MM.1S (cell line): Measurements from ENCODE around the gene NME7.

Experiments used
- DNase-seq: peaks from one replicate; pipeline ENCODE4 v3.0.0-alpha.2; 2015
- H2AFZ ChIP-seq: fragments of 300-600 bp; sonication (generic); 2 replicates; pipeline ENCODE4 v1.6.0; 2016; ENCODE audit warnings: antibody characterized with exemption, low read length
- H3F3A ChIP-seq: fragments of 300-600 bp; sonication (generic); 2 replicates; pipeline ENCODE4 v1.6.1; 2016; ENCODE audit warnings: mild to moderate bottlenecking, antibody characterized with exemption, low read length, moderate library complexity, mixed read lengths; ENCODE audit not compliant: insufficient read depth
- H3K27ac ChIP-seq: fragments of 300-600 bp; sonication (generic); 2 replicates; pipeline ENCODE4 v1.5.1; 2016; ENCODE audit warnings: mild to moderate bottlenecking, low read length
- H3K27me3 ChIP-seq: fragments of 300-600 bp; sonication (generic); replicated peaks from 2 replicates; pipeline ENCODE4 v1.6.0; 2016; ENCODE audit warnings: low read length; ENCODE audit not compliant: insufficient read depth
- H3K36me3 ChIP-seq: fragments of 300-600 bp; sonication (generic); replicated peaks from 2 replicates; pipeline ENCODE4 v1.6.1; 2016; ENCODE audit warnings: mild to moderate bottlenecking, low read length, mixed read lengths; ENCODE audit not compliant: insufficient read depth
- H3K4me1 ChIP-seq: fragments of 300-600 bp; sonication (generic); 2 replicates; pipeline ENCODE4 v1.6.1; 2016; ENCODE audit warnings: low read length, mixed read lengths
- H3K4me2 ChIP-seq: fragments of 300-600 bp; sonication (generic); 2 replicates; pipeline ENCODE4 v1.6.0; 2016; ENCODE audit warnings: low read depth, low read length
- H3K4me3 ChIP-seq: fragments of 300-600 bp; sonication (generic); 2 replicates; pipeline ENCODE4 v1.5.1; 2016; ENCODE audit warnings: low read length, mixed read lengths
- H3K79me2 ChIP-seq: fragments of 300-600 bp; sonication (generic); 2 replicates; pipeline ENCODE4 v1.6.1; 2016; ENCODE audit warnings: mixed run types, low read length, mixed read lengths
- H3K9ac ChIP-seq: fragments of 300-600 bp; sonication (generic); 2 replicates; pipeline ENCODE4 v1.6.1; 2016; ENCODE audit warnings: low read length, mixed read lengths
- H3K9me2 ChIP-seq: fragments of 300-600 bp; sonication (generic); replicated peaks from 2 replicates; pipeline ENCODE4 v1.6.1; 2016; ENCODE audit warnings: mild to moderate bottlenecking, low read length, mixed read lengths; ENCODE audit not compliant: insufficient read depth
- H3K9me3 ChIP-seq: fragments of 300-600 bp; sonication (generic); replicated peaks from 2 replicates; pipeline ENCODE4 v1.6.1; 2016; ENCODE audit warnings: mild to moderate bottlenecking, low read length, mixed read lengths; ENCODE audit not compliant: insufficient read depth
- H4K20me1 ChIP-seq: fragments of 300-600 bp; sonication (generic); 2 replicates; pipeline ENCODE4 v1.6.1; 2016; ENCODE audit warnings: mild to moderate bottlenecking, low read length, moderate library complexity, mixed read lengths; ENCODE audit not compliant: insufficient read depth
- CTCF ChIP-seq: fragments of 300-600 bp; sonication (generic); IDR thresholded peaks from 2 replicates; pipeline ENCODE4 v1.5.1; 2016; ENCODE audit warnings: antibody characterized with exemption, low read length, mixed read lengths
- EZH2 ChIP-seq: fragments of 300-600 bp; sonication (generic); optimal IDR thresholded peaks from 2 replicates; pipeline ENCODE3; 2017; ENCODE audit warnings: low read depth, mild to moderate bottlenecking, antibody characterized with exemption, low read length, mixed read lengths
- EZH2phosphoT487 ChIP-seq: fragments of 300-600 bp; sonication (generic); IDR thresholded peaks from 2 replicates; pipeline ENCODE4 v1.6.1; 2018; ENCODE audit warnings: antibody characterized with exemption, low read length

NME7 gene

DNA sequence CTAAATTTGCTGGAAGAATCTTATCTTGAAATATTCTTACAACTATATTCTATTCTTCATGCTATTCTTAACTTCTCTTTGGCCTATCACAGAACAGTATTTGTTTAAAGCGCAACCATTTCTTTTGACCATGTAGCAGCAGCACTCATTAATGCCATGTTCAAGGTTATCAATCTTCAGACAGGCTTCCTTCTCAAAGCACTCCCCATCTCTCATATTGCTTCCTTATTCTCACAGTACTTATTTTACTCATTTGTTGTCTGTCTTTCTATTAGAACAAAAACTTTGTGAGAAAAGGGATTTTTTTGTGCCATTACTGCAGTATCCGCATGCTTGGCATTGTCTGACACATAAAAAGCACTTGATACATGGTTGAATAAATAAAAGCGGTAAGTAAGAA lies 171.4 kb downstream of the NME7 start:
- Histone ChIP-seq H3K9me2 (no peaks in the 10 kb centered on the region), H3K4me1 (no peaks in the 10 kb centered on the region), H4K20me1 (no peaks in the 10 kb centered on the region), H3K4me2 (no peak overlapping the region), H3K27ac (no peak overlapping the region), H3K79me2 (no peaks in the 10 kb centered on the region), H3F3A (no peaks in the 10 kb centered on the region), H2AFZ (no peak overlapping the region), H3K9ac (no peak overlapping the region), H3K36me3 (no peaks in the 10 kb centered on the region), H3K4me3 (no peak overlapping the region), H3K27me3 (no peaks in the 10 kb centered on the region), H3K9me3 (no peaks in the 10 kb centered on the region)
- TF ChIP-seq EZH2 (no peak), CTCF (no peak), EZH2phosphoT487 (no peak)
- DNase-seq: no peak

DNA sequence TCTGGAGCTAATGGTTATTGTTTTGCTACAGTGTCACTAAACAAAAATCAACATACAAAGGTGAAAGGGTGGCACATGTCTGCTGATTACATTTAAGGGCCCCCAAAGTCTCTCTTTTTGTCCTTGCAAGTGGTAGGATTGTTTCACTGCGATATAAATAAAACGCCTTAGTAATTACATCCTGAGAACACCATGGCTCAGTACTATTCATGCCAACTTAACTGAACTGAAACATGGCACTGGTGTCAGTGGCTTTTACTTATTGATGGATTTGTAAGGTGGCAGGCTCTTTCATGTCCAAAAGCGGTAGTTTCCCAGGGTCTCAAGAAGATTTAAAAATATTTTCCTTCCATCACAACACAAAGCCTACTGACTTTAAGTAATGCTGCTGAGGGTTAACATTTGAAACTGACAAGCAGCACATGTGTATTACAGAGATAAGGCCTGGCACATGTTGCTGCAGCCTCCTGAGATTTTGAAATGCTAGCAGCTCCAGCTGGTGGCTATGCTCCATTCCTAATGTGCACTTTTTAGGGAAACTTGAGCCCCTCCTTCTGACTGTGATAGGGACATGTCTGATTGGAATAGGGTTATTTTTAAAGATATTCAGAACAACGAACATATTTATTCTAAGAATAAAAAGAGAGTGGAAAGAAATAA lies 174.3 kb downstream of the NME7 start:
- no peak overlapping the region for H3K27ac ChIP-seq
- no peaks in the 10 kb centered on the region for H3K4me1 ChIP-seq
- no peak overlapping the region for H3K9ac ChIP-seq
- no peaks in the 10 kb centered on the region for H3K9me3 ChIP-seq
- no peaks in the 10 kb centered on the region for H3K36me3 ChIP-seq
- no peak for TF ChIP-seq EZH2phosphoT487
- TF ChIP-seq EZH2: no peak
- no peak for TF ChIP-seq CTCF
- no peaks in the 10 kb centered on the region for H3F3A ChIP-seq
- H3K79me2 ChIP-seq: no peaks in the 10 kb centered on the region
- no peak overlapping the region for H2AFZ ChIP-seq
- no peak overlapping the region for H3K4me2 ChIP-seq
- H3K4me3 ChIP-seq: no peak overlapping the region
- no peak for DNase-seq
- no peaks in the 10 kb centered on the region for H3K9me2 ChIP-seq
- no peaks in the 10 kb centered on the region for H4K20me1 ChIP-seq
- no peaks in the 10 kb centered on the region for H3K27me3 ChIP-seq

GRCh38 chr1:169186106-169186505 lies 181.5 kb downstream of the NME7 start:
- Histone ChIP-seq H3K4me2 (no peak overlapping the region), H3K4me3 (no peak overlapping the region), H3K9me3 (no peaks in the 10 kb centered on the region), H3K9me2 (no peaks in the 10 kb centered on the region), H3K79me2 (no peaks in the 10 kb centered on the region), H3K4me1 (no peaks in the 10 kb centered on the region), H2AFZ (no peak overlapping the region), H3K9ac (no peak overlapping the region), H3F3A (no peaks in the 10 kb centered on the region), H3K27me3 (no peaks in the 10 kb centered on the region), H3K27ac (no peak overlapping the region), H4K20me1 (no peaks in the 10 kb centered on the region), H3K36me3 (no peaks in the 10 kb centered on the region)
- no peak for DNase-seq
- TF ChIP-seq EZH2: no peak
- TF ChIP-seq CTCF: no peak
- no peak for TF ChIP-seq EZH2phosphoT487
